ENCODE data around the gene MASP2.
"Not testable (repeated sequence)": the region's sequence is repeated elsewhere in the genome, so short reads cannot be mapped to it uniquely, and the experiment has no call there.

- TF ChIP-seq CTCF (conservative IDR thresholded peaks at IDR 0.05; ENCODE audit: low read length); EZH2phosphoT487 (IDR thresholded peaks at IDR 0.05; ENCODE audit: borderline replicate concordance): not testable (repeated sequence)
These were observed 27.7 kb downstream of the MASP2 start for GRCh38 chr1:11019358-11019757.
